Measurements from ENCODE around the gene HEY2.

The HEY2 gene

DNA sequence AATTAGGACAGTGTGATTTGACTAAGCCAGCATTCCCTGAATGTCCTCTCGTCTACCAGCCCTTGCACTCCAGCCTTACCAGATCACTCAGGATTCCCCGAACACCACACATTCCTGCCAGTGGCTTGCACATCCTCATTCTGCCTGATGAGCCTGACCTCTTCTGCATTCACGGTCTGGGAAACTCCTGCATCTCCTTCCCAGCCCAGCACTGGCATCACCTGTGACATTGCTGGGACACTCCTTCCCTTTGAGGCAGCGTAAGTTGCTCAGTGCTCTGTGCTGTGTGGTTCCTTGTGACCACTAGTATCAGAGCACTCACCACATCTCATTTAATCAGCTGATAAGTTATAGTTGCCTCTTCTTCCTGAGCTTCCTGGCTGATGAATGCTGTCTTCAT, 58.6 kb downstream of the HEY2 start:
- in situ Hi-C loops (cut with MboI; ENCODE audit: low sequenced_read_pairs, unreplicated experiment) = no loop called here
- no peak for DNase-seq (ENCODE audit: low spot score)
- no peak for TF ChIP-seq CTCF (IDR thresholded peaks at IDR 0.05; ENCODE audit: borderline replicate concordance, control extremely low read depth, extremely low read depth, insufficient read depth, missing control alignments)

GRCh38 chr6:125808591-125808990, 59.2 kb downstream of the HEY2 start:
- DNase-seq (ENCODE audit: low spot score) = no peak
- TF ChIP-seq CTCF (IDR thresholded peaks at IDR 0.05; ENCODE audit: borderline replicate concordance, control extremely low read depth, extremely low read depth, insufficient read depth, missing control alignments) = no peak
- in situ Hi-C loops (cut with MboI; ENCODE audit: low sequenced_read_pairs, unreplicated experiment) = no loop called here

DNA sequence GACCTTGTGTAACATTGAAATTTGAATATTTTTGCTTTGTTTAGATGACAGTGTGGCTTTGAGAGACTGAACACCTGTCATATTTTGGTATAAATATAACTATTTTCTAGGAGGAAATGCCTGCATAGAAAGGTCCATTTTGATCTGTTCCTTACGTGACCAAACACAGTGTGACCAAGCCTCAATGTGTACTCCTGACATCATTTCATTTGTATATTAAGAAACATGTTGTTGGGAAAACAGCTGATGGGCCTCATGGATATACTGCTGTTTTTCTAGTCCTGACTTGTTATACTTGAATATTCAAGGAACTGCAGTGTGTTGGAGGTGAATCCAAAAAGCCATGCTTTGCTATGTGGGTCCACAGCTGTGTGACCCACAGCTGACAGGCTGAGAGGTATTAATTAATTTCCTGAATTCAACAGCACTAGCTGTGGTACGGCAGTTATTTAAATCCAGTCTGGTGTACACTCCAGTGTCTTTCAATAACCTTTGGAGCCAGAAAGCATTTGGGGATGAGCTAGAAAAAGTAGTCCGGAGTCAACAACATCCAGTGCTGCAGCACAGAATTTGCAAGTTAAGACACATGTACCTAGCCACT, 60.2 kb downstream of the HEY2 start:
- in situ Hi-C loops (cut with MboI; ENCODE audit: low sequenced_read_pairs, unreplicated experiment) = no loop called here

GRCh38 chr6:125810445-125810844, 61.0 kb downstream of the HEY2 start:
- no peak for DNase-seq (ENCODE audit: low spot score)
- TF ChIP-seq CTCF (IDR thresholded peaks at IDR 0.05; ENCODE audit: borderline replicate concordance, control extremely low read depth, extremely low read depth, insufficient read depth, missing control alignments) = no peak
- in situ Hi-C loops (cut with MboI; ENCODE audit: low sequenced_read_pairs, unreplicated experiment) = no loop called here

More for the DNA sequence above, 60.2 kb downstream of the HEY2 start:
- DNase-seq (ENCODE audit: low spot score) = no peak
- TF ChIP-seq CTCF (IDR thresholded peaks at IDR 0.05; ENCODE audit: borderline replicate concordance, control extremely low read depth, extremely low read depth, insufficient read depth, missing control alignments) = no peak

Data from GM13976 (cell line).